Measurements from ENCODE around the gene MAPK11.

MAPK11 gene

DNA sequence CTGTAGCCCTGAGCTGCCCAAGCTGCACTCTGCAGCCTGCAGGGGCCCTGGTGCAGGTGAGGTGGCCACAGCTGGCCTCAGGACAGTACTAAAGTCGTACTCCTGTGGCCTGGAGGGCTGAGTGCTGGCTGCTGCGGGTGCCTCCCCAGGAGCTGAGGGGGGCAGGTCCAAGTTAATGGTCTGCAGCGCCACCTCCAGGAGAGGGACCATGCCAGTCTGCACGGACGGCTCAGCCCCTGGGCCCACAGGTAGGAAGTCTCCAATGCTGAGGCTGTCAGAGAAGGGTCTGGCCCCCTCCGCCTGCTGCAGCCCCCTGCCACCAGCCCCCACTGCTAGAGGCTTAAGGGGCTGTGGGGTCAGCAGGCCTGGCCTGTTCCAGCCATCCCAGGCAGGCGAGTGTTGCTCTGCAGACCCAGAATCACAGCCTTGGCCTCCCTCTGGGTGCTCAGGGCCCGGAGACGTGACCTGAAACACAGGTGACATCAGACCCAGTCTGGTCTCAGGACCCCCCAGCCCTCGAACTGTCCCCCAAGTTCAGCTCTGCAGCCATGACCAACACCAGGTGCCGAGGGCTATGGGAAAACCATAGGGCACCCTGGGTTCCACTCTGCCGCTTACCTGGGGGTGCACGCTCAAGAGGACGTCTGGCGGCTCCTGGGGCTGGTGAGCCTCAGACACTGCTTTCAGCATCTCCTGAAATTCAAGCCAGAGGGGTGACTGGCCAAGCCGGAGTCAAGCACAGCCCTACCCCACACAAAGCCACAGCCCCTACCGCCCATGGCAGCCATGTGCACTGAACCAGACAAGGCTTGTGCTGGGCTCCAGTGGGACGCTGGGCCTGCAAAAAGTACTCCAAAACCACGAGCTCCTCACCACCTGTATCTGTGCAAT, 48.5 kb downstream of the MAPK11 start:
- no peak overlapping the region for H3K4me3 ChIP-seq (ENCODE audit: low read length)
- TF ChIP-seq, protein P1, sequence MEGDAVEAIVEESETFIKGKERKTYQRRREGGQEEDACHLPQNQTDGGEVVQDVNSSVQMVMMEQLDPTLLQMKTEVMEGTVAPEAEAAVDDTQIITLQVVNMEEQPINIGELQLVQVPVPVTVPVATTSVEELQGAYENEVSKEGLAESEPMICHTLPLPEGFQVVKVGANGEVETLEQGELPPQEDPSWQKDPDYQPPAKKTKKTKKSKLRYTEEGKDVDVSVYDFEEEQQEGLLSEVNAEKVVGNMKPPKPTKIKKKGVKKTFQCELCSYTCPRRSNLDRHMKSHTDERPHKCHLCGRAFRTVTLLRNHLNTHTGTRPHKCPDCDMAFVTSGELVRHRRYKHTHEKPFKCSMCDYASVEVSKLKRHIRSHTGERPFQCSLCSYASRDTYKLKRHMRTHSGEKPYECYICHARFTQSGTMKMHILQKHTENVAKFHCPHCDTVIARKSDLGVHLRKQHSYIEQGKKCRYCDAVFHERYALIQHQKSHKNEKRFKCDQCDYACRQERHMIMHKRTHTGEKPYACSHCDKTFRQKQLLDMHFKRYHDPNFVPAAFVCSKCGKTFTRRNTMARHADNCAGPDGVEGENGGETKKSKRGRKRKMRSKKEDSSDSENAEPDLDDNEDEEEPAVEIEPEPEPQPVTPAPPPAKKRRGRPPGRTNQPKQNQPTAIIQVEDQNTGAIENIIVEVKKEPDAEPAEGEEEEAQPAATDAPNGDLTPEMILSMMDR (IDR thresholded peaks at IDR 0.05; ENCODE audit: insufficient read depth, low read depth, low read length, missing control alignments): no peak
- DNase-seq (ENCODE audit: low read depth): no peak

DNA sequence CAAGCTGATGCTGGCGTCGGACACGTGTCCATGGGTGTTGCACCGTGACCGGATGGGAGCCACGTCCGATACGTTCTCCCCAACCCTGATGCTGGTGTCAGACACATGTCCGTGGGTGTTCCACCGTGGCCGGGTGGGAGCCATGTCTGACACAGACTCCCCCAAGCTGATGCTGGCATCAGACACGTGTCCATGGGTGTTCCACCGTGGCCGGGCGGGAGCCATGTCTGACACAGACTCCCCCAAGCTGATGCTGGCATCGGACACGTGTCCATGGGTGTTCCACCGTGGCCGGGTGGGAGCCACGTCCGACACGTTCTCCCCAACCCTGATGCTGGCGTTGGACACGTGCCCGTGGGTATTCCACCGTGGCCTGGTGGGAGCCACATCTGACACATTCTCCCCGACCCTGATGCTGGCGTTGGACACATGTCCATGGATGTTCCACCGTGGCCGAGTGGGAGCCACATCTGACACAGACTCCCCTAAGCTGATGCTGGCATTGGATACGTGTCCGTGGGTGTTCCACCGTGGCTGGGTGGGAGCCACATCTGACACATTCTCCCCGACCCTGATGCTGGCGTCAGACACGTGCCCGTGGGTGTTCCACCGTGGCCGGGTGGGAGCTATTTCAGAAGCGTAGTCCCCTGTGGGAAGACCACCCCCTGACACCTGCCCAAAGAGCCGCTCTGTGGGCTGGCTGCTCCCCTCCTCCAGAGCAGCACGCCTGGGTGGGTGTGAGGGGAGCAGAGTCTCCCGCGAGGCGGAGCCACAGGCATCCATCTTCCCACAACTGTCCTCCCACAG, 49.4 kb downstream of the MAPK11 start:
- no peak for DNase-seq (ENCODE audit: low read depth)
- TF ChIP-seq, protein P1 (IDR thresholded peaks at IDR 0.05; ENCODE audit: insufficient read depth, low read depth, low read length, missing control alignments): no peak
- H3K4me3 ChIP-seq (ENCODE audit: low read length): no peak overlapping the region

DNA sequence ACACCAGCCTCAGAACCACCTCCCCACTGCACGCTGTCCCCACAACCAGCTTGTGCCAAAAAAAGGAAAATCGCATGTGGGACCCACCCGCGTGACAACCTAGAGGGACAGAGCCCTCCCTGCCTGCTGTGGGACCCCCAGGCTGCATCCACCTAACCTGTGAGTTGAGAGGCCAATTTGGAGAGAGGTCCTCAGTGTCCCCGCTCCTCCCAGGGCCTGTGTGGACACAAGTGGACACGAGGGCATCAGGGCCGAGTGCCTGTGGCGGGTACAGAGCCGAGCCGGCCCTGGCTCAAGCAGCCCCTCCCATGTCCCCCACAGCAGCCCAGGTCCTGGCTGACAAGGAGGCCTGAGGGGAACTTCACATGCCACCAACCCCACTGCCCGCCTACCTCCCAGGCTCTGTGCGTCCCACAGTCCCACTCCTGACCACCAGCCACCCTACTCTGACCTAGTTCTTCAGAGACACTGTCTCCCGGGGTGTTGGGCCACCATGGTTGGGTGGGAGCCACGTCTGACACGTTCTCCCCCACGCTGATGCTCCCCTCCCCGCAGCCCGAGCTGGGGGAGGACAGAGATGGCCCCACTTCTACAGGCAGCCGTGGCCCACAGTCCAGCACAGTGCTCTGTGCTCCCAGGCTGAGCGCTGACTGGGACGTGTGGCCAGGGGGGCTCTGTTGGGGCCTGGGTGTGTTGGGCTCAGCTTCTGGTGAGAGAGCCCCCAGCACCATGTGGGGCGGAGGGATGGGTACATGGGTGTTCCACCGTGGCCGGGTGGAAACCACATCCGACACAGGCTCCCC, 50.2 kb downstream of the MAPK11 start:
- H3K4me3 ChIP-seq (ENCODE audit: low read length): no peak overlapping the region
- DNase-seq (ENCODE audit: low read depth): no peak
- TF ChIP-seq, protein P1 (IDR thresholded peaks at IDR 0.05; ENCODE audit: insufficient read depth, low read depth, low read length, missing control alignments): no peak

DNA sequence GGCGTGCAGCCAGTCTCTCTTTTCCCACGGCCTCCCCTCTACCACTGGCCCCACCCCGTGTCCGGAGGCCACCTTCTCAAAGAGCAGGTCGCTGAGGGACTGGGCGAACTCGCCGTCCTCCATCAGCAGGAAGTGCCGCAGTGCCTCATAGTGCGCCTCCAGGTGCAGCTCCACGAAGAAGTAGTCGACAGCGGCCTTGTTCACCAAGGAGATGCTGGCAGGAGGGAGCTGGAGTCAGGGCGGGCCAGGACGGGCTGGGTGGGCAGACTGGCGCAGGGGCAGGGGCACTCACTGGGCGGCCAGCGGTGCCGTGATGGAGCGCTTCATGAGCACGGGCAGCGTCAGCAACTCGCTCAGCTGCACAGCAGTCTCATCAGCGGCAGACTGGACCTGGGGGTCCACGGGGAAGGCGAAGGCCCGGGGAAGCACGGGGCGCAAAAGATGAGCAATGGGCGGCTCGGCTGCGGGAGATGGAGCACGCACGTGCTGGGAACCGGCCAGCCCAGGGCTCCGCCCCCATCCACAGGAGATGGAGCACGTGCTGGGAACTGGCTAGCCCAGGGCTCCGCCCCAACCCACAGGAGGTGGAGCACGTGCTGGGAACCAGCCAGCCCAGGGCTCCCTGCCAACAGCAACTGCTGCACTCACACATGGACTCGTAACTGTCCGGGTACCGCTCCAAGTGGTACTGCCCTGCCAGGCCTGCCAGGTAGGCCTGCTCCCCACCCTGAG, 51.0 kb downstream of the MAPK11 start:
- no peak overlapping the region for H3K4me3 ChIP-seq (ENCODE audit: low read length)
- TF ChIP-seq, protein P1 (IDR thresholded peaks at IDR 0.05; ENCODE audit: insufficient read depth, low read depth, low read length, missing control alignments): no peak
- DNase-seq (ENCODE audit: low read depth): peak; percentile 80

DNA sequence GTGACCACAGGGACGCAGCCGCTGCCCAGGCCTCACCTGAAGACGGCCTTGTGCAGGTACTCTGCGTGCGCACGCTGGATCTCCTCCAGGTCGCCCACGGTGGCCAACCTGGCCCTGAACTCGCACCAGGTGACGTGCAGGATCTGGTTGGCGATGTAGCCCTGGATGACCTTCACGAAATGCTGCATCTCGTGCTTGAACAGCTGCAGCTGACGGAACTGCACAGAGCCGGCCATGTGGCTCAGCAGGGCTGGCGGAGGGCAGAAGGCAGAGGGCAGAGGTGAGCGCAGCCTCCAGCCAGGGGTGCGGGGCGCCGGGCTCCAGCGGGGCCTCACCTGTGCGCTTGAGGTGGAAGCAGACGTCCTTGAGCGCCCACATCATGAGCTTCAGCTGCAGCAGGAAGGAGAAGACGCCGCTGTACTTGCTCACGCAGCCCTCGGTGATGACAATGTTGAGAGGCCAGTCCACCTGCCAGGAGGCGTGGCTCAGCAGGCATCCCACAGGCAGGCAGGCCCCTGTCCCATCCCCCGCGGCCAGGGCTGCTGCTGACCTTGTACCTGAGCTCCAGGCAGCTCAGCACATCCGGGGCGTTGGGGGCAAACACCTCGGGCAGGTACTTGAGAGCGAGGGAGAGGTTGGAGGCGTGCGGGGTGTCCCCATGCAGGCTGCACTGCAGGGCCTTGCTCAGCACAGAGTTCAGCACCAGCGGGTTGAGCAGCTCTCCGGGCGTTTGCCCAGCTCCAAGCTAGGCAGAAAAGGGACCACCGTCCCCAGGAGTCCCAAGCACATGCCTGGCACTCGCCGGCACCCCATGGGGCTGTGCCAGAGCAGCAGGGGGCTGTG, 51.8 kb downstream of the MAPK11 start:
- TF ChIP-seq, protein P1 (IDR thresholded peaks at IDR 0.05; ENCODE audit: insufficient read depth, low read depth, low read length, missing control alignments): no peak
- H3K4me3 ChIP-seq (ENCODE audit: low read length): no peak overlapping the region

More for the DNA sequence above, 51.8 kb downstream of the MAPK11 start:
- DNase-seq (ENCODE audit: low read depth): peak; percentile 42
